ENCODE results near the gene USP3.
A peak's percentile ranks its signal among the peaks of the same experiment; 100 is the strongest.

Gene USP3

GRCh38 chr15:63504247-63504978 lies at the start of gene USP3:
TSS of gene USP3 (plus strand) at chr15:63504593. CDS start at chr15:63504740, 147 bp downstream.
- peak; percentile 94 for DNase-seq (ENCODE audit: low read depth)

- no peak for DNase-seq (ENCODE audit: low read depth)
Observed at GRCh38 chr15:63456258-63456657, 48.1 kb upstream of the USP3 start.

- no peak for DNase-seq (ENCODE audit: low read depth)
Observed at GRCh38 chr15:63457379-63457778, 47.0 kb upstream of the USP3 start.

GRCh38 chr15:63458026-63458425 lies 46.4 kb upstream of the USP3 start:
- DNase-seq (ENCODE audit: low read depth): no peak

GRCh38 chr15:63458794-63459395 lies 45.5 kb upstream of the USP3 start:
- DNase-seq (ENCODE audit: low read depth): no peak

GRCh38 chr15:63460210-63461155 lies 43.9 kb upstream of the USP3 start:
- no peak for DNase-seq (ENCODE audit: low read depth)

GRCh38 chr15:63461230-63461985 lies 43.0 kb upstream of the USP3 start:
- DNase-seq (ENCODE audit: low read depth): no peak

GRCh38 chr15:63462088-63462487 lies 42.3 kb upstream of the USP3 start:
- peak; percentile 74 for DNase-seq (ENCODE audit: low read depth)

GRCh38 chr15:63463036-63463435 lies 41.4 kb upstream of the USP3 start:
- no peak for DNase-seq (ENCODE audit: low read depth)

- no peak for DNase-seq (ENCODE audit: low read depth)
Observed at GRCh38 chr15:63463793-63464192, 40.6 kb upstream of the USP3 start.

- peak; percentile 61 for DNase-seq (ENCODE audit: low read depth)
Observed at GRCh38 chr15:63465104-63465503, 39.3 kb upstream of the USP3 start.

GRCh38 chr15:63466378-63467192 lies 37.8 kb upstream of the USP3 start:
- DNase-seq (ENCODE audit: low read depth): peak; percentile 59

- DNase-seq (ENCODE audit: low read depth): no peak
Observed at GRCh38 chr15:63469190-63469589, 35.2 kb upstream of the USP3 start.

GRCh38 chr15:63469984-63470383 lies 34.4 kb upstream of the USP3 start:
- DNase-seq (ENCODE audit: low read depth): no peak

GRCh38 chr15:63473007-63473748 lies 31.2 kb upstream of the USP3 start:
- no peak for DNase-seq (ENCODE audit: low read depth)

GRCh38 chr15:63473749-63473998 lies 30.7 kb upstream of the USP3 start:
- no peak for DNase-seq (ENCODE audit: low read depth)

GRCh38 chr15:63473999-63474809 lies 30.2 kb upstream of the USP3 start:
- peak; percentile 95 for DNase-seq (ENCODE audit: low read depth)

- no peak for DNase-seq (ENCODE audit: low read depth)
Observed at GRCh38 chr15:63474810-63475316, 29.5 kb upstream of the USP3 start.

- no peak for DNase-seq (ENCODE audit: low read depth)
Observed at GRCh38 chr15:63475707-63476106, 28.7 kb upstream of the USP3 start.

GRCh38 chr15:63476229-63476632 lies 28.2 kb upstream of the USP3 start:
- DNase-seq (ENCODE audit: low read depth): peak; percentile 98

Measured in amniotic epithelial cell (primary cell).